HEK293 (cell line): ENCODE data around the gene KLK10.

Experiments used
- EGR2 ChIP-seq: fragments of 450-650 bp; formaldehyde crosslinking; IDR thresholded peaks from 2 replicates; pipeline ENCODE4 v1.5.1; 2016; ENCODE audit warnings: low read depth, missing biosample characterization, missing genetic modification characterization
- ELK4 ChIP-seq: IDR thresholded peaks from 2 replicates; pipeline ENCODE4 v1.6.1; 2011; ENCODE audit warnings: mild to moderate bottlenecking, low read depth, low read length, borderline replicate concordance
- FEZF1 ChIP-seq: fragments of 450-650 bp; formaldehyde crosslinking; IDR thresholded peaks from 2 replicates; pipeline ENCODE4 v1.5.1; 2016; ENCODE audit warnings: missing biosample characterization, missing genetic modification characterization
- HOXA7 ChIP-seq: sonication (generic); formaldehyde crosslinking; IDR thresholded peaks from 2 replicates; pipeline ENCODE4 v1.8.1; 2022; ENCODE audit warnings: missing genetic modification reagents, borderline replicate concordance
- KLF9 ChIP-seq: fragments of 450-650 bp; formaldehyde crosslinking; IDR thresholded peaks from 2 replicates; pipeline ENCODE4 v1.5.1; 2016; ENCODE audit warnings: missing biosample characterization, missing genetic modification characterization, low read depth
- PATZ1 ChIP-seq: fragments of 450-650 bp; formaldehyde crosslinking; IDR thresholded peaks from 2 replicates; pipeline ENCODE4 v1.5.1; 2016; ENCODE audit warnings: missing biosample characterization, missing genetic modification characterization
- REST ChIP-seq: fragments of 450-650 bp; formaldehyde crosslinking; IDR thresholded peaks from 2 replicates; pipeline ENCODE4 v1.5.1; 2016; ENCODE audit warnings: missing biosample characterization, missing genetic modification characterization
- YY2 ChIP-seq: fragments of 450-650 bp; formaldehyde crosslinking; IDR thresholded peaks from 2 replicates; pipeline ENCODE4 v1.5.1; 2016; ENCODE audit warnings: missing biosample characterization, missing genetic modification characterization
- ZBTB8A ChIP-seq: fragments of 450-650 bp; formaldehyde crosslinking; IDR thresholded peaks from 2 replicates; pipeline ENCODE4 v1.5.1; 2016; ENCODE audit warnings: missing biosample characterization, missing genetic modification characterization
- ZNF121 ChIP-seq: fragments of 450-650 bp; formaldehyde crosslinking; IDR thresholded peaks from 2 replicates; pipeline ENCODE4 v1.5.1; 2016; ENCODE audit warnings: missing biosample characterization, missing genetic modification characterization
- ZNF138 ChIP-seq: fragments of 450-650 bp; formaldehyde crosslinking; IDR thresholded peaks from 2 replicates; pipeline ENCODE4 v1.5.1; 2016; ENCODE audit warnings: missing biosample characterization, missing genetic modification characterization, borderline replicate concordance
- ZNF169 ChIP-seq: fragments of 450-650 bp; formaldehyde crosslinking; IDR thresholded peaks from 2 replicates; pipeline ENCODE4 v1.5.1; 2016; ENCODE audit warnings: missing biosample characterization, missing genetic modification characterization
- ZNF19 ChIP-seq: fragments of 450-650 bp; formaldehyde crosslinking; IDR thresholded peaks from 2 replicates; pipeline ENCODE4; 2016; ENCODE audit warnings: missing biosample characterization, missing genetic modification characterization, low read depth
- ZNF23 ChIP-seq: fragments of 450-650 bp; formaldehyde crosslinking; IDR thresholded peaks from 2 replicates; pipeline ENCODE4 v1.5.1; 2016; ENCODE audit warnings: missing biosample characterization, missing genetic modification characterization, borderline replicate concordance
- ZNF248 ChIP-seq: fragments of 450-650 bp; formaldehyde crosslinking; IDR thresholded peaks from 2 replicates; pipeline ENCODE4 v1.5.1; 2017; ENCODE audit warnings: missing biosample characterization, missing genetic modification characterization
- ZNF26 ChIP-seq: fragments of 450-650 bp; formaldehyde crosslinking; IDR thresholded peaks from 2 replicates; pipeline ENCODE4 v1.5.1; 2016; ENCODE audit warnings: missing biosample characterization, missing genetic modification characterization
- ZNF280C ChIP-seq: fragments of 450-650 bp; formaldehyde crosslinking; IDR thresholded peaks from 2 replicates; pipeline ENCODE4 v1.5.1; 2016; ENCODE audit warnings: missing biosample characterization, missing genetic modification characterization
- ZNF302 ChIP-seq: fragments of 450-650 bp; formaldehyde crosslinking; IDR thresholded peaks from 2 replicates; pipeline ENCODE4 v1.5.1; 2016; ENCODE audit warnings: missing biosample characterization, missing genetic modification characterization, low read depth
- ZNF350 ChIP-seq: fragments of 450-650 bp; formaldehyde crosslinking; IDR thresholded peaks from 2 replicates; pipeline ENCODE4 v1.5.0; 2017; ENCODE audit warnings: missing biosample characterization, mild to moderate bottlenecking, missing genetic modification characterization
- ZNF473 ChIP-seq: fragments of 450-650 bp; formaldehyde crosslinking; IDR thresholded peaks from 2 replicates; pipeline ENCODE4 v1.5.1; 2017; ENCODE audit warnings: missing biosample characterization, missing genetic modification characterization
- ZNF560 ChIP-seq: fragments of 450-650 bp; formaldehyde crosslinking; IDR thresholded peaks from 2 replicates; pipeline ENCODE4 v1.5.1; 2017; ENCODE audit warnings: missing biosample characterization, missing genetic modification characterization, borderline replicate concordance
- ZNF571 ChIP-seq: fragments of 450-650 bp; formaldehyde crosslinking; IDR thresholded peaks from 2 replicates; pipeline ENCODE4 v1.5.0; 2017; ENCODE audit warnings: missing biosample characterization, missing genetic modification characterization
- ZNF585B ChIP-seq: fragments of 450-650 bp; formaldehyde crosslinking; IDR thresholded peaks from 2 replicates; pipeline ENCODE4 v1.5.1; 2016; ENCODE audit warnings: missing biosample characterization, missing genetic modification characterization
- ZNF707 ChIP-seq: fragments of 450-650 bp; formaldehyde crosslinking; IDR thresholded peaks from 2 replicates; pipeline ENCODE4 v1.5.1; 2016; ENCODE audit warnings: missing biosample characterization, missing genetic modification characterization
- ZNF747 ChIP-seq: fragments of 450-650 bp; formaldehyde crosslinking; IDR thresholded peaks from 2 replicates; pipeline ENCODE4 v1.5.1; 2016; ENCODE audit warnings: missing biosample characterization, missing genetic modification characterization
- ZNF785 ChIP-seq: fragments of 450-650 bp; formaldehyde crosslinking; IDR thresholded peaks from 2 replicates; pipeline ENCODE4 v1.5.1; 2016; ENCODE audit warnings: missing biosample characterization, missing genetic modification characterization
- ZSCAN4 ChIP-seq: fragments of 450-650 bp; formaldehyde crosslinking; IDR thresholded peaks from 2 replicates; pipeline ENCODE4 v1.5.1; 2017; ENCODE audit warnings: missing biosample characterization, missing genetic modification characterization
- ZXDB ChIP-seq: fragments of 450-650 bp; formaldehyde crosslinking; IDR thresholded peaks from 2 replicates; pipeline ENCODE4 v1.5.1; 2016; ENCODE audit warnings: missing biosample characterization, missing genetic modification characterization

Gene KLK10

GRCh38 chr19:51016798-51017683 is 2.5 kb downstream of the KLK10 start (continued):
- no peak for TF ChIP-seq ZNF138 (tag by site-specific recombination)
- TF ChIP-seq ZNF302 = no peak
- no peak for TF ChIP-seq REST (tag by site-specific recombination)
- TF ChIP-seq ZNF571 = no peak
- no peak for TF ChIP-seq ZNF350 (tag by site-specific recombination)
- TF ChIP-seq ZBTB8A (tag by site-specific recombination) = no peak
- 0 out of 2 replicates have a peak, but pooled peaks have one; percentile 33 for TF ChIP-seq ZNF707 (tag by site-specific recombination)
- TF ChIP-seq ZNF23 (tag by site-specific recombination) = no peak
- no peak for TF ChIP-seq ZNF169 (tag by site-specific recombination)
- no peak for TF ChIP-seq ZNF19 (tag by site-specific recombination)
- no peak for TF ChIP-seq ELK4
- no peak for TF ChIP-seq ZNF26 (tag by site-specific recombination)
- no peak for TF ChIP-seq ZNF473 (tag by site-specific recombination)
- no peak for TF ChIP-seq ZSCAN4
- TF ChIP-seq ZNF785 (tag by site-specific recombination) = peak; percentile 85; the same call in 1 of the 2 replicates
- TF ChIP-seq YY2 (tag by site-specific recombination) = peak; percentile 10; the same call in 1 of the 2 replicates
- no peak for TF ChIP-seq HOXA7 (CRISPR knock-in tag)
- TF ChIP-seq ZXDB (tag by site-specific recombination) = no peak
- TF ChIP-seq KLF9 (tag by site-specific recombination) = peak; percentile 37; the same call in 1 of the 2 replicates
- TF ChIP-seq ZNF585B = no peak
- TF ChIP-seq ZNF121 (tag by site-specific recombination) = peak; percentile 18; the same call in 1 of the 2 replicates
- peak; percentile 73 for TF ChIP-seq PATZ1
- peak; percentile 90 for TF ChIP-seq EGR2
- no peak for TF ChIP-seq FEZF1 (tag by site-specific recombination)
- TF ChIP-seq ZNF747 (tag by site-specific recombination) = no peak
- TF ChIP-seq ZNF560 (tag by site-specific recombination) = no peak
- TF ChIP-seq ZNF280C (tag by site-specific recombination) = no peak
- TF ChIP-seq ZNF248 (tag by site-specific recombination) = no peak
